ENCODE data around the gene PDGFA.
"Not testable (repeated sequence)": the region's sequence is repeated elsewhere in the genome, so short reads cannot be mapped to it uniquely, and the experiment has no call there.

The PDGFA gene

GRCh38 chr7:556837-557557, 37.4 kb upstream of the PDGFA start:
- H3K4me3 ChIP-seq (ENCODE audit: low read depth, low read length) = no peak overlapping the region
- no peak for TF ChIP-seq CTCF (conservative IDR thresholded peaks at IDR 0.05; ENCODE audit: low read depth, low read length)
- no peak for DNase-seq (ENCODE audit: low read depth)

- DNase-seq (ENCODE audit: low read depth) = no peak
- no peak for TF ChIP-seq CTCF (conservative IDR thresholded peaks at IDR 0.05; ENCODE audit: low read depth, low read length)
- no peak overlapping the region for H3K4me3 ChIP-seq (ENCODE audit: low read depth, low read length)
Measured at GRCh38 chr7:556291-556826, 36.7 kb upstream of the PDGFA start.

- H3K4me3 ChIP-seq (ENCODE audit: low read depth, low read length) = no peak overlapping the region
- no peak for DNase-seq (ENCODE audit: low read depth)
- no peak for TF ChIP-seq CTCF (conservative IDR thresholded peaks at IDR 0.05; ENCODE audit: low read depth, low read length)
Measured at GRCh38 chr7:555551-556160, 36.0 kb upstream of the PDGFA start.

GRCh38 chr7:553636-554111, 34.0 kb upstream of the PDGFA start:
- no peak for TF ChIP-seq CTCF (conservative IDR thresholded peaks at IDR 0.05; ENCODE audit: low read depth, low read length)
- no peak overlapping the region for H3K4me3 ChIP-seq (ENCODE audit: low read depth, low read length)
- DNase-seq (ENCODE audit: low read depth) = no peak

- no peak overlapping the region for H3K4me3 ChIP-seq (ENCODE audit: low read depth, low read length)
- DNase-seq (ENCODE audit: low read depth) = no peak
Measured at GRCh38 chr7:552868-553635, 33.4 kb upstream of the PDGFA start.

GRCh38 chr7:552151-552867, 32.7 kb upstream of the PDGFA start:
- not testable (repeated sequence) for DNase-seq (ENCODE audit: low read depth); H3K4me3 ChIP-seq (ENCODE audit: low read depth, low read length)

More at GRCh38 chr7:552868-553635, 33.4 kb upstream of the PDGFA start:
- TF ChIP-seq CTCF (conservative IDR thresholded peaks at IDR 0.05; ENCODE audit: low read depth, low read length) = no peak

GRCh38 chr7:551615-551970, 31.9 kb upstream of the PDGFA start:
- H3K4me3 ChIP-seq (ENCODE audit: low read depth, low read length); DNase-seq (ENCODE audit: low read depth): not testable (repeated sequence)
